HTERT RPE-1 (cell line): Measurements from ENCODE around the gene TMPRSS6.

Experiments
- in situ Hi-C: fragments of 300-500 bp; cut with MboI; formaldehyde crosslinking; loops from 4 replicates; pipeline ENCODE4 v1.14.3; 2020; ENCODE audit warnings: low sequenced_read_pairs

Gene TMPRSS6

GRCh38 chr22:37068859-37069258 is 40.7 kb downstream of the TMPRSS6 start:
- in situ Hi-C loops, result no loop called here

DNA sequence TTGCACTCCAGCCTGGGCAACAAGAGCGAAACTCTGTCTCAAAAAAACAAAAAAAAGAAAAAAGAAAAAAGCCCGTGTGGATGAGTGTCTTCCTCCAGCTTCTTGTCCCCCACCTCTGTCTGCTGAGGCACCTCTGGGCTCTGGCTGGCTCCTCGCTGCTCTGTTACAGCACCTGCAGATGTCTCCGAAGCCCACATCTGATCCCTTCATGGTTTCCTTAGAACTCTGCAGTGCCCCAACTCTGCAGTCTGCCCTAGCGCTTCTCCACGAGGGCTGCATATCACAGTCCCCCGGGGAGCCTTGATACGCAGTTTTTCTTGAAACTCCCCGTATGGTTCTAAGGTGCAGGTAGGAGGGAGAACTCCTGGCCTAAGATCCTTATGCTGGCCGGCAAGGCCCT is 42.1 kb downstream of the TMPRSS6 start:
- in situ Hi-C loops, result no loop called here

DNA sequence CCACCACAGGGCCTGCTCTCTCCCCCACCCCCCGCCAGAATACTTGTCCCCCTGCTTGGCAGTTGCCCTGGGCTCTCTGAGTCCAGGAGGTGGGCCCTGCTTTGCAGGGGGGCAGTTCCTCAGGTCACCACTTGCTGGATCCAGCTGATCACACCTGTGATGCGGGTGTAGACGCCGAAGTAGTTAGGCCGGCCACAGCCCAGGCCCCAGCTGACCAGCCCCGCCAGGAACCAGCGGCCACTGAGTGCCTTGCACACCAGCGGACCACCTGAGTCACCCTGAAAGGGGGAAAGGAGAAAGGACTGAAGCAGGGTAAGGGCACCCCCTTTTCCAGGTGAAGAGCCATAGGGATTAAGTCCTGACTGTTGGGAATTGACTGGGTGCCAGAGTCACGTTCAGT is 43.6 kb downstream of the TMPRSS6 start:
- in situ Hi-C loops, result no loop called here

- in situ Hi-C loops, result no loop called here
Measured at GRCh38 chr22:37065180-37065579, 44.3 kb downstream of the TMPRSS6 start.

- in situ Hi-C loops, result no loop called here
Measured at GRCh38 chr22:37064553-37064952, 45.0 kb downstream of the TMPRSS6 start.

DNA sequence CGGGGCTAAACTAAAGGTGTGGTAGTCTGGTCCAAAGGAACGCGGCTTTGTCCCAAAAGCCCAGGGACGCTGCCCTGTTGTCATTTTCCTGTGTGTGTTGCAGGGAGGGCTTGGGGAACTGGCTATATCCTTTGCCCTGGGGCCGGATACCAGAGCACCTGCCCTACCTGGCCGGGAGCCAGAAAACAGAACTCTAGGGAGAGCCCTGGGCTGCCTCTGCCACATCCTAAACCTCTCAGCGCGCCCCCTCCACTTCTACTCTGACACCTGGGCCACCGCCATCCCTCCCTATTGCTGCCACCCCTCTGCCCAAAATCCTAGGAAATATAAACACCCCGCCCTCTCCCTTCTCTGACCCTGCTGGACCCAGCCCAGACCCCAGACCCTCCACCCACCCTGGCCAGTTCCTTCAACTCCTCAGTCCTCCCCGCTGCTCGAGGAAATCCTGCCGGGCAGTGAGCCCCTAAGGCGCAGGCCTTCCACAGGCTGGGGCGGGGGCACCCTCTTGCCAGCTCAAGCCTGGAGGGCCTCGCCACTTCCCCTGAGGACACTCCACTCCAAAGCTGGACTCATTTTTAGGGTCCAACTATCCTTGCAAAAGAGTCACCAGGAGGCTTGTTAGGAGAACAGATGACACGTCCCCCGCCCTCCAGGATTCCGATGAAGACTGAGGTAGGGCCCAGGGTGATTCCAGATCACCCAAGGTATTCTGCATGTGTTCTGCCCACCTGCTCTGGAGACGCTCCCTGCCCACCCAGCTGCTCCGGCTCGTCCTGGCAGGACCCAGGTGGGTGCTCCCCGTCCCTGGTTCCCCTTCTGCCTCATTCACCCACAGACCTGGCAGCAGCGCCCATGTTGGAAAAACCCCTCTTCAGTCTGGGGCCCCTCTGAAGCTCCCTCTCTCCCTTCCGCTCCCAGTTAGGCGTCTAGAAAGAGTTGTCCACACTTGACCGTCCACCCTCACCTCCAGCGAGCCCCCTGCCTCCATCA is 45.8 kb downstream of the TMPRSS6 start:
- in situ Hi-C loops, result no loop called here

DNA sequence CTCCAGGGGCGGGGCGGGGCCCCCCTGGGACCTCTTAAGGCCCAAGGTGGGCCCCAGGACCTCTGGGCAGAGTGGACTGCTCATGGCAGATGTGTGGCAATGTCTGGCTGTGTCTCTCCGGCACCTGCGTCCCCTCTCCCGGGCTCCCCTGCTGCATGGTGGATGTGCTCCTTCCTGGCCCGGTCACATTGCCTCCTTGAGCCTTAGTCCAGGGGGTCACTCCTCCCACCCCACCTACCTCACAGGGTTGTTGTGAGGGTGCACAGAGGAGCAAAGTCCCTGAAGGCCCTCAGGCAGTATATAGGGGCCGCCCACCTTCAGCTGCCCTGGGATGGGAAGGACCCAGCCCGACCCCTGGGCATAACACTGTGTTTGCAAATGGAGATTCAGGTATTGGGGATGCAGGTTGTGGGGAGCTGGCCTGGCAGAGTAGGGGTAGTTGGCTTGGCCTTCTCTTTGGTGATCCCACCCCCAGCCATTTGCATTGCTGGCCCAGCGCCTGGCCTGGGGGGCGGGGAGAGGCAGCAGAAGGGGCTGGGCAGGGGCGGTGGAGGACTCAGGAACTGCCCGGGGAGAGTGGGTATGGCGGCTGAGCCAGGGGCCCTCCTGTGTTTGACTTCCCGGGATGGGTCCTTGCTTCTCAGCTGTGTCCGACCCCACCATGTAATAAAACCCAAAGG is 46.7 kb downstream of the TMPRSS6 start:
- in situ Hi-C loops, result no loop called here

- in situ Hi-C loops, result no loop called here
Measured at GRCh38 chr22:37062376-37062675, 47.2 kb downstream of the TMPRSS6 start.

DNA sequence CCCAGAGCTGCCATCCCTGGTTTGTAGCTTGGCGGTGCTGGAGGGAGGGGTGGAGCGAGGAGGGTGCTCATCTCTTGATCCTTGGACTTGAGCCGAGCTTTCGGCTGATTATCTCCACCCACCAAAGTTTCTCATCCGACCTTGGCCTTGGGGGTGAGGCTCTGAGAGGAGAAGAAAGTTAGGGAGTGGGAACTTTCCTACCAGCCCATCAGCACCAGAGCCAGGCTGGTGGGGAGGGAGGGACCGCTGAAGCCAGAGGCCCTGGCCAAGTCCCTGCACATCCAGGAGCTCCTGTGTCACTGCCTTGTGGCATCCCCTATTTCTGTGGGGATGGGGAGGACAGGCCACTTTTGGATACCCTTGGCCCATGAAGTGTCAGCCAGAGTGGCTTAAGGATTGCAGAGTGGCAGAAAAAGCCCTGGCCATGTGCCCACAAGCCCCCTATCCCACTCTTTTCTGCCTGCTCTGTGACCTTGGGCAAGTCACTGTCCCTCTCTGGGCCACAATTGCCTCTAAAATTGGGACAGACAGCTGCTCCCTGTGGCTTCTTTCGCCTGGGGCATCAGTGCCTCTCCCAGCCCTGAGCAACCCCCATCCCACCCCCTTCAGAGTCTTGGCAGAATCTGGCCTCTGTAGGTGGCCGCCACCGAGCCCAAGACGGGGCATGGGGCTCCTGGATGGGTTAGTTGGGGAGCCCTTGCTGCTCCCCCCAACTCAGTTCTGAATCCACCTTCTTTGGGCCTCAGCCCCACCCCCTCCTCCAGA is 47.7 kb downstream of the TMPRSS6 start:
- in situ Hi-C loops, result no loop called here

GRCh38 chr22:37060801-37061610 is 48.5 kb downstream of the TMPRSS6 start:
- in situ Hi-C loops, result no loop called here

- in situ Hi-C loops, result no loop called here
Measured at GRCh38 chr22:37059876-37060449, 49.5 kb downstream of the TMPRSS6 start.

GRCh38 chr22:37058917-37059701 is 50.4 kb downstream of the TMPRSS6 start:
- in situ Hi-C loops, result no loop called here

- in situ Hi-C loops, result no loop called here
Measured at GRCh38 chr22:37057796-37058510, 51.6 kb downstream of the TMPRSS6 start.

DNA sequence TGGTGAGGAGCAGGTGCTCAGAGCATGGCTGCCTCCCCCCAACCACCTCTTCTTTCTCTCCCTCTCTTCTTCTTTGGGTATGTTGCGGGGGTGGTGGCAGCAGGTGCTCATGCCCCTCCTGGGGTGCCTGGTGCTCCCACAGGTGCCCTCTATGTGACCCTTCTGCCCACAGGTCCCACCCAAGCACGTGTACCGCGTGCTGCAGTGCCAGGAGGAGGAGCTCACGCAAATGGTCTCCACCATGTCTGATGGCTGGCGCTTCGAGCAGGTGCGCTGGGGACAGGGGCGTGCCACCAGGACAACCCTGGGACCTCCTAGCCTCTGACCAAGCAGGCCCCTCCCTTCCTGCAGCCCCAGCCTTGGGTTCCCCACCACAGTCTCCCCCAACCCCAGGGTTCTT is 52.3 kb downstream of the TMPRSS6 start:
- in situ Hi-C loops, result no loop called here

DNA sequence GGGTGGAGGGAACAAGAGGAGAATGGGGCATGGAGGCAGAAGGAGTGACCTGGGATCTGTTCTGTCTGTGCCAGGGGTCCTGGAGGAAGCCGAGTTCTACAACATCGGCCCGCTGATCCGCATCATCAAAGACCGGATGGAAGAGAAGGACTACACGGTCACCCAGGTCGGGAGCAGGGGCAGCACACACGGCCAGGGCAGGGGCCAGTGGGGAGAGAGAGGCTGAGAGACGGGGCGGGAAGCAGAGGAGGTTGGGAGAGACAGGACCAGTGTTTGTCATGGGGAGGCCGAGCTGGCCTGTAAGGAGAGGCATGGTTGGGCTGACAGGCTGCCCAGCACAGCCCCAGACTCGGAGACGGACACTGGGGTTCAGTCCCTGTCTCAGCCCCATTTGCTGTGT is 53.3 kb downstream of the TMPRSS6 start:
- in situ Hi-C loops, result no loop called here

- in situ Hi-C loops, result no loop called here
Measured at GRCh38 chr22:37054600-37055365, 54.7 kb downstream of the TMPRSS6 start.

DNA sequence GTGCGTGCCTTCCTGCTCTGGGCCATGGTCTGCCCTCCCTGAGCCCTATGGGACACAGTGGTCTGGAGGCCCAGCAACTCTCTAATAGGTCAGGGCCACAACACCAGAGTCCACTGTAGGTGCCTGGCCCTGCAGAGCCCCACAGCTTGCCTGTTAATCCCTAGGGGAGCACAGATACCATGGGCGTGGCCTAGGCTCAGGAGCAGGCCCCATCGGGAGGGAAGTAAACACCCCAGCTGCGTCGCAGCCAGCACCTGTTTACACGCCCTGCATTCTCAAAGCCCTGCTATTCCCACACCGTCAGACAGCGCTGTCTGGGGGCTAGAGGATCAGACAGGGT is 55.5 kb downstream of the TMPRSS6 start:
- in situ Hi-C loops, result no loop called here

- in situ Hi-C loops, result no loop called here
Measured at GRCh38 chr22:37053310-37054055, 56.0 kb downstream of the TMPRSS6 start.
